Osteoblast (primary cell): Measurements from ENCODE around the gene ETV6. TPM values are rescaled to one million over a fixed set of nuclear protein-coding genes. Genes with fewer than 3 reads are reported as not detected.

Experiments used
- DNase-seq: peaks from one replicate; pipeline ENCODE4 v3.0.0; 2011; ENCODE audit warnings: low spot score, mixed read lengths; ENCODE audit not compliant: insufficient read length; ENCODE audit errors: missing footprints
- H2AFZ ChIP-seq: 2 replicates; pipeline ENCODE4 v1.6.0; 2011; ENCODE audit warnings: mild to moderate bottlenecking, low read length
- H3K27ac ChIP-seq: 2 replicates; pipeline ENCODE4 v1.5.1; 2011; ENCODE audit warnings: mild to moderate bottlenecking, low read depth, low read length, moderate library complexity
- H3K27me3 ChIP-seq: 2 replicates; pipeline ENCODE4 v1.6.0; 2012; ENCODE audit warnings: mild to moderate bottlenecking, control low read depth, inconsistent platforms, low read length, moderate library complexity; ENCODE audit not compliant: insufficient read depth
- H3K36me3 ChIP-seq: 2 replicates; pipeline ENCODE4 v1.5.1; 2011; ENCODE audit warnings: mild to moderate bottlenecking, low read length, control low read depth, moderate library complexity; ENCODE audit not compliant: insufficient read depth
- H3K4me1 ChIP-seq: 2 replicates; pipeline ENCODE4 v1.5.1; 2011; ENCODE audit warnings: mild to moderate bottlenecking, low read length, control low read depth, moderate library complexity; ENCODE audit not compliant: insufficient read depth
- H3K4me2 ChIP-seq: 2 replicates; pipeline ENCODE4 v1.6.0; 2011; ENCODE audit warnings: mild to moderate bottlenecking, low read length; ENCODE audit not compliant: insufficient read depth
- H3K4me3 ChIP-seq: fragments of 200-600 bp; sonication (generic); 3 replicates; pipeline ENCODE4 v1.5.1; 2012; ENCODE audit warnings: mild to moderate bottlenecking, low read length, inconsistent platforms; ENCODE audit not compliant: insufficient read depth
- H3K79me2 ChIP-seq: 2 replicates; pipeline ENCODE4 v1.6.0; 2012; ENCODE audit warnings: mild to moderate bottlenecking, low read length, control low read depth, inconsistent platforms; ENCODE audit not compliant: insufficient read depth
- H3K9me3 ChIP-seq: 2 replicates; pipeline ENCODE4 v1.5.1; 2011; ENCODE audit warnings: low read depth, low read length, control low read depth
- H4K20me1 ChIP-seq: 2 replicates; pipeline ENCODE4 v1.6.0; 2012; ENCODE audit warnings: mild to moderate bottlenecking, low read length, control low read depth; ENCODE audit not compliant: insufficient read depth
- total RNA-seq: library from RNA; depleted of rRNA; stranded (reverse); fragments of >200 nt; gene quantifications from 2 replicates; pipeline ENCODE4 v1.2.3, GENCODE V29; 2012
- TF ChIP-seq, protein P1 (sequence below): IDR thresholded peaks from 2 replicates; pipeline ENCODE4 v1.5.1; 2011; ENCODE audit warnings: mild to moderate bottlenecking, low read depth, low read length, moderate library complexity; ENCODE audit errors: extremely low read depth

Gene ETV6
- total RNA-seq, 1 donor = 16.3 TPM

DNA sequence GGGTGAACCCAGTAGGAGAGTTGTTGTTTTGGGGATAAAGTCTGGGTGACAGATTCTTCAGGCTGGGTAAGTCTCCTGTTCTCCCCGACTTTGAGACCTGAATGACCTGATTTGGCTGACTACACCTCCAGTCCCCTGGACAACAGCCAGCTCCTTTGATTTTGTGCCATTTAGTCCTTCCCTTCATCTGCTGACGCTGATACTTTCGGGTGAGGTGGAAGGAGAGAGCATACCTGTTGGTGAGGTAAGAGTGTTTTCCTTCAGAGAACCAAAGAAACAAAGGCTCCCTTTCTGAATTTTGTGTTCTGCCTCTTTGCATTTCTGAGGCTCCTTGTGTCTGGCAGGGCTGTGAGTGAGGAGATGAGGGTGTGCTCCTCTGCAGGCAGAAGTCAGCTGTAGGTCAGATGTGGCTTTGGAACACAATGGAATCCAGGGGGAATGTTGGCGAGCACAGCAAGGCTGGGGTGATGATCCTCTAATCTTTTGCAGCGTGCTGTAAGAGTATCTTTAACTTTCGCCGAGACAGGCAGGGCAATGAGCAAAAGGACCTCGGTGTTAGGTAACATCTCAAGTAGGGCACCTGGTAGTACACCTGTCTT, 12.1 kb downstream of the ETV6 start:
- peaks cover 21% of the 10 kb centered on the region for H3K4me1 ChIP-seq
- H3K9me3 ChIP-seq = no peaks in the 10 kb centered on the region
- no peaks in the 10 kb centered on the region for H3K27me3 ChIP-seq
- H3K27ac ChIP-seq = no peak overlapping the region
- peaks cover 97% of the 10 kb centered on the region for H3K79me2 ChIP-seq
- H3K4me2 ChIP-seq = no peak overlapping the region
- H2AFZ ChIP-seq = no peak overlapping the region
- no peak for DNase-seq
- TF ChIP-seq, protein P1, sequence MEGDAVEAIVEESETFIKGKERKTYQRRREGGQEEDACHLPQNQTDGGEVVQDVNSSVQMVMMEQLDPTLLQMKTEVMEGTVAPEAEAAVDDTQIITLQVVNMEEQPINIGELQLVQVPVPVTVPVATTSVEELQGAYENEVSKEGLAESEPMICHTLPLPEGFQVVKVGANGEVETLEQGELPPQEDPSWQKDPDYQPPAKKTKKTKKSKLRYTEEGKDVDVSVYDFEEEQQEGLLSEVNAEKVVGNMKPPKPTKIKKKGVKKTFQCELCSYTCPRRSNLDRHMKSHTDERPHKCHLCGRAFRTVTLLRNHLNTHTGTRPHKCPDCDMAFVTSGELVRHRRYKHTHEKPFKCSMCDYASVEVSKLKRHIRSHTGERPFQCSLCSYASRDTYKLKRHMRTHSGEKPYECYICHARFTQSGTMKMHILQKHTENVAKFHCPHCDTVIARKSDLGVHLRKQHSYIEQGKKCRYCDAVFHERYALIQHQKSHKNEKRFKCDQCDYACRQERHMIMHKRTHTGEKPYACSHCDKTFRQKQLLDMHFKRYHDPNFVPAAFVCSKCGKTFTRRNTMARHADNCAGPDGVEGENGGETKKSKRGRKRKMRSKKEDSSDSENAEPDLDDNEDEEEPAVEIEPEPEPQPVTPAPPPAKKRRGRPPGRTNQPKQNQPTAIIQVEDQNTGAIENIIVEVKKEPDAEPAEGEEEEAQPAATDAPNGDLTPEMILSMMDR = no peak
- peaks cover 74% of the 10 kb centered on the region for H4K20me1 ChIP-seq
- peaks cover 3% of the 10 kb centered on the region for H3K36me3 ChIP-seq
- no peak overlapping the region for H3K4me3 ChIP-seq

DNA sequence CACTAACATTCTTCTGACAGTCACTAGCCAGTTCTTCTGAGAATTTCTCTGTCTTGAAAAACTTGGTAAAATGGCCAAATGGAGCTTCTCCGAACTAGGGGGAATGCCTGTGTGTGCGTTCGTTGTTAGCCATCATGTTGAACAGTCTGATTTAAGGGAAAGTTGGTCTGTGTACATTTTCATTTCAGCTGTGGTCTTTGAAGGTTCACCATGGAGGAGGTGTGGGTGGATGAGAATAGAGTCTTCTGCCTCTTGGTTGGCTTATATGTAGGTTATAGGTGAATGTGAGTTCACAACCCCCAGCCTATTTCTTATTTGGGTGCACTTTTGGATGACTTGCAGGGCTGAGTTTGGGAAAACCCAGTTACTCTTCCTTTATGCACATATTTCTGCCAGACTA, 12.9 kb downstream of the ETV6 start:
- Histone ChIP-seq H3K79me2 (peaks cover 97% of the 10 kb centered on the region), H3K9me3 (no peaks in the 10 kb centered on the region), H2AFZ (no peak overlapping the region), H3K4me3 (no peak overlapping the region), H3K27me3 (no peaks in the 10 kb centered on the region), H3K4me1 (peaks cover 20% of the 10 kb centered on the region), H3K27ac (no peak overlapping the region), H4K20me1 (peaks cover 79% of the 10 kb centered on the region), H3K36me3 (peaks cover 3% of the 10 kb centered on the region), H3K4me2 (no peak overlapping the region)
- no peak for DNase-seq
- TF ChIP-seq, protein P1 = no peak

DNA sequence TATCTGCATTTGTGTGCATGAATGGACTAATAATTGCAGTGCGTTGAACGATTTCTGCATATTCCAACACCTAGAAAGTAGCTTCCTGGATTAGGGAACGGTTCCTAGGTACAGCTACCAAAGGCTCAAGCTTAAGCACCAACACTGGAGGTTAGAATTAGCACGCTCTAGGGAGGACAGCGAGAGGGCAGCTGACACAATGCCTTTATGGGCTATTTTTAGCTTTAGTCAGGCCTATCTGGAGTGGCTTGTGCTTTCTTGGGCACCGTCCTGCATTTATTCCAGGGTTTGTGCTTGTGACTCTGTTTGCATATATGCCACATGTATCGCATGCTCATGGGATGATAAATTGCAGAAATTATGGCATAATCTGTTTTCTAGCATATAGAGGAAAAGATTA, 13.7 kb downstream of the ETV6 start:
- Histone ChIP-seq H3K36me3 (peaks cover 3% of the 10 kb centered on the region), H4K20me1 (peaks cover 79% of the 10 kb centered on the region), H3K27ac (no peak overlapping the region), H3K4me3 (no peak overlapping the region), H3K9me3 (no peaks in the 10 kb centered on the region), H2AFZ (no peak overlapping the region), H3K4me1 (peaks cover 12% of the 10 kb centered on the region), H3K79me2 (peaks cover 95% of the 10 kb centered on the region), H3K4me2 (no peak overlapping the region), H3K27me3 (no peaks in the 10 kb centered on the region)
- TF ChIP-seq, protein P1 = no peak
- no peak for DNase-seq

DNA sequence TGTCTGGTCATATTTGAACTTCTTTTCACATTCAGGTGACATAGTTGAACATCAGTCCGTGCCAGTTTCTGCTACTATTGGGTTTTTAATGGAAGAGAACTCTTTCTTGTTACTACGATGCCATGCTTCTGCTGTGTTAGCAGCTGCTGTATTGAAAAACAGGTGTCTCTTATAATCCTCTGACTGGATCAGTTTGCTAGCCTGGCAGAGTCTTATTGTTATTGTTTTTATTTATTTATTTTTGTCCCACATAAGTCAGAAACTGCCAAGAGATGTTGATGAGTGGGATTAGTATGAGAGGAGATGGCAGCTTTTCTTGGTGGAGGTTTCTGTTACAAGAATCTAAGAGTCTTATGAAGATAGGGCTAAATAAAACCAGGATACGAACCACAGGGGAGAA, 14.6 kb downstream of the ETV6 start:
- no peaks in the 10 kb centered on the region for H3K27me3 ChIP-seq
- H3K79me2 ChIP-seq = peaks cover 97% of the 10 kb centered on the region
- H3K4me2 ChIP-seq = no peak overlapping the region
- no peak overlapping the region for H2AFZ ChIP-seq
- H3K4me1 ChIP-seq = peaks cover 2% of the 10 kb centered on the region
- H3K4me3 ChIP-seq = no peak overlapping the region
- DNase-seq = no peak
- no peaks in the 10 kb centered on the region for H3K9me3 ChIP-seq
- TF ChIP-seq, protein P1 = no peak
- H4K20me1 ChIP-seq = peaks cover 81% of the 10 kb centered on the region
- H3K27ac ChIP-seq = no peak overlapping the region
- H3K36me3 ChIP-seq = peaks cover 3% of the 10 kb centered on the region
